Forelimb muscle (tissue), 1 donor: Measurements from ENCODE around the gene MYOD1. TPM values are rescaled to one million over a fixed set of nuclear protein-coding genes. Genes with fewer than 3 reads are reported as not detected.

Experiments used
- DNase-seq: peaks from one replicate; pipeline ENCODE4 v3.0.0-alpha.2; 2013; ENCODE audit warnings: low read depth
- polyA plus RNA-seq: library from polyadenylated mRNA; unstranded; fragments of 120-200 nt; gene quantifications from one replicate; pipeline ENCODE4 v1.2.1, GENCODE V29; 2013; ENCODE audit not compliant: insufficient read length

MYOD1 gene
- polyA plus RNA-seq, 1 donor: 71.6 TPM

GRCh38 chr11:17750013-17750800, 30.8 kb downstream of the MYOD1 start:
- DNase-seq: no peak

GRCh38 chr11:17750801-17751165, 31.4 kb downstream of the MYOD1 start:
- no peak for DNase-seq

GRCh38 chr11:17751558-17751957, 32.2 kb downstream of the MYOD1 start:
- DNase-seq: no peak

GRCh38 chr11:17752144-17752543, 32.8 kb downstream of the MYOD1 start:
- DNase-seq: no peak

- no peak for DNase-seq
Observed at GRCh38 chr11:17753153-17753552, 33.8 kb downstream of the MYOD1 start.

- DNase-seq: no peak
Observed at GRCh38 chr11:17753641-17754040, 34.3 kb downstream of the MYOD1 start.

GRCh38 chr11:17755891-17756290, 36.5 kb downstream of the MYOD1 start:
- no peak for DNase-seq

GRCh38 chr11:17760102-17761029, 41.0 kb downstream of the MYOD1 start:
- no peak for DNase-seq

GRCh38 chr11:17762309-17762974, 43.1 kb downstream of the MYOD1 start:
- no peak for DNase-seq

- no peak for DNase-seq
Observed at GRCh38 chr11:17763244-17763643, 43.9 kb downstream of the MYOD1 start.

GRCh38 chr11:17763703-17764102, 44.3 kb downstream of the MYOD1 start:
- DNase-seq: no peak

GRCh38 chr11:17764446-17765218, 45.3 kb downstream of the MYOD1 start:
- DNase-seq: no peak

GRCh38 chr11:17765356-17766072, 46.1 kb downstream of the MYOD1 start:
- DNase-seq: no peak

GRCh38 chr11:17766073-17766359, 46.6 kb downstream of the MYOD1 start:
- DNase-seq: no peak

GRCh38 chr11:17766590-17766989, 47.2 kb downstream of the MYOD1 start:
- no peak for DNase-seq

GRCh38 chr11:17767301-17767885, 48.0 kb downstream of the MYOD1 start:
- DNase-seq: no peak

- no peak for DNase-seq
Observed at GRCh38 chr11:17767914-17768313, 48.5 kb downstream of the MYOD1 start.

GRCh38 chr11:17768547-17768946, 49.2 kb downstream of the MYOD1 start:
- DNase-seq: no peak

GRCh38 chr11:17769218-17769617, 49.8 kb downstream of the MYOD1 start:
- no peak for DNase-seq

- no peak for DNase-seq
Observed at GRCh38 chr11:17770048-17770652, 50.8 kb downstream of the MYOD1 start.
